Neural progenitor cell (in vitro differentiated cells): ENCODE results near the gene TNFRSF25.

Experiments used
- EZH2 ChIP-seq: fragments of 200-600 bp; sonication (generic); IDR thresholded peaks from 2 replicates; pipeline ENCODE4 v1.6.1; 2017; ENCODE audit warnings: antibody characterized with exemption, mild to moderate bottlenecking, moderate library complexity
- EZH2phosphoT487 ChIP-seq: fragments of 200-600 bp; sonication (generic); IDR thresholded peaks from 2 replicates; pipeline ENCODE4 v1.6.1; 2017; ENCODE audit warnings: antibody characterized with exemption
- TF ChIP-seq, protein P1 (sequence below): fragments of 200-600 bp; sonication (generic); IDR thresholded peaks from 2 replicates; pipeline ENCODE4 v1.5.1; 2017; ENCODE audit warnings: antibody characterized with exemption, mild to moderate bottlenecking

DNA sequence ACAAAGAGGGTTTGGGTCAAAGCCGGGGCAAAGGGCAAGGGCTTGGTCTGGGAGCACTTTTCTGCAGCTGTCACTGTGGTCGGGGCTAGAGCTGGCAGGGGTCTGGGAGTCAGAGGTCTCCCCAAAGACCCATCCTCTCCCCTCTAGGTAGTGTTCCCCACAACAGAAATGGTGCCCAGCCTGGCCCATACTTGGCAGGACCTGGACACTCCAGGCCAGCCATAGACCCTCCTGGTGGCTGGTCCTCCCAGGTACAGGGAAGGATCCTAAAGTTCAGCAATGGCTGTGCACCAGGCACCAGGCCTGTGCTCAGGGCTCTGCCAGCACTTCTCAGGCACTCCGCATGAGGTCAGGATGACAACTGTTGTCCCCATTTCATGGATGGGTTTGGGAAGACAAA is 30.4 kb downstream of the TNFRSF25 start:
- TF ChIP-seq, protein P1, sequence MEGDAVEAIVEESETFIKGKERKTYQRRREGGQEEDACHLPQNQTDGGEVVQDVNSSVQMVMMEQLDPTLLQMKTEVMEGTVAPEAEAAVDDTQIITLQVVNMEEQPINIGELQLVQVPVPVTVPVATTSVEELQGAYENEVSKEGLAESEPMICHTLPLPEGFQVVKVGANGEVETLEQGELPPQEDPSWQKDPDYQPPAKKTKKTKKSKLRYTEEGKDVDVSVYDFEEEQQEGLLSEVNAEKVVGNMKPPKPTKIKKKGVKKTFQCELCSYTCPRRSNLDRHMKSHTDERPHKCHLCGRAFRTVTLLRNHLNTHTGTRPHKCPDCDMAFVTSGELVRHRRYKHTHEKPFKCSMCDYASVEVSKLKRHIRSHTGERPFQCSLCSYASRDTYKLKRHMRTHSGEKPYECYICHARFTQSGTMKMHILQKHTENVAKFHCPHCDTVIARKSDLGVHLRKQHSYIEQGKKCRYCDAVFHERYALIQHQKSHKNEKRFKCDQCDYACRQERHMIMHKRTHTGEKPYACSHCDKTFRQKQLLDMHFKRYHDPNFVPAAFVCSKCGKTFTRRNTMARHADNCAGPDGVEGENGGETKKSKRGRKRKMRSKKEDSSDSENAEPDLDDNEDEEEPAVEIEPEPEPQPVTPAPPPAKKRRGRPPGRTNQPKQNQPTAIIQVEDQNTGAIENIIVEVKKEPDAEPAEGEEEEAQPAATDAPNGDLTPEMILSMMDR = no peak
- TF ChIP-seq EZH2 (no peak), EZH2phosphoT487 (no peak)
